ENCODE data around the gene UCKL1.
"Not testable (repeated sequence)": the region's sequence is repeated elsewhere in the genome, so short reads cannot be mapped to it uniquely, and the experiment has no call there.

Gene UCKL1

DNA sequence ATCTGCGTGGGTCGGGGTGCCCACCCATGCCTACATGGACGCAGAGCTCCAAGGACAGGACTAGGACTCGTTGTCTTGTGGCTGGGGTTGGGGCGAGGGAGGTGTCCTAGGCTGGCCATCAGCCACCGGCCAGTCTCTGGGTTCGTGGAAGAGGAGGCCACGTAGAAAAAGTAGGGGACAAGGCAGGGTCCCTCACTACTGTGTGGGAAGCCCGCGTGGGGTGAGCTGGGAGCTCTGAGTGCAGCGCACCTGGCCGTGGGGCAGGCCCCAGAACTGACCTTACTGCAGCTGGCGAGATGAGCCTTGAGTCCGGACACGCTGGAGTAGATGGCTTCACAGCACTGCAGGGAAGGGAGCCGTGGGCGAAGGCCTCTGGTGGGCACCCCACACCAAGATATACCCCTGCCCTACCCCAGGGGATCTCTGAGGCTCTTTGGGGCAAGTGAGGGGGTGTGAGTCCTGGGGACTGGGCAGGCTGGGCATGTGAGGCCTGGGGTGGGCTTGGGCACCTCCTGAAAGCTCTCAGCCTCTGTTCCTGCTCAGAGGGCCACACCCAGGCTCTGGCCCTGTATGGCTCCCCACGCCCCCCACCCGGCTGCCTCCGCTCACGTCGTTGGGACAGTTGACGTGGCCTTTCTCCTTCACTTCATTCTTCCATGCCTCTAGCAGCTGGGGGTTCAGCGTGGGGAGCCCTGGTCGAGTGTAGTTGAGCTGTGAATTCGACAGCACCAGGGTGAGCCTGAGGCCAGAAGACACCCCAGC lies 5.6 kb upstream of the UCKL1 start:
- TF ChIP-seq, protein P1, sequence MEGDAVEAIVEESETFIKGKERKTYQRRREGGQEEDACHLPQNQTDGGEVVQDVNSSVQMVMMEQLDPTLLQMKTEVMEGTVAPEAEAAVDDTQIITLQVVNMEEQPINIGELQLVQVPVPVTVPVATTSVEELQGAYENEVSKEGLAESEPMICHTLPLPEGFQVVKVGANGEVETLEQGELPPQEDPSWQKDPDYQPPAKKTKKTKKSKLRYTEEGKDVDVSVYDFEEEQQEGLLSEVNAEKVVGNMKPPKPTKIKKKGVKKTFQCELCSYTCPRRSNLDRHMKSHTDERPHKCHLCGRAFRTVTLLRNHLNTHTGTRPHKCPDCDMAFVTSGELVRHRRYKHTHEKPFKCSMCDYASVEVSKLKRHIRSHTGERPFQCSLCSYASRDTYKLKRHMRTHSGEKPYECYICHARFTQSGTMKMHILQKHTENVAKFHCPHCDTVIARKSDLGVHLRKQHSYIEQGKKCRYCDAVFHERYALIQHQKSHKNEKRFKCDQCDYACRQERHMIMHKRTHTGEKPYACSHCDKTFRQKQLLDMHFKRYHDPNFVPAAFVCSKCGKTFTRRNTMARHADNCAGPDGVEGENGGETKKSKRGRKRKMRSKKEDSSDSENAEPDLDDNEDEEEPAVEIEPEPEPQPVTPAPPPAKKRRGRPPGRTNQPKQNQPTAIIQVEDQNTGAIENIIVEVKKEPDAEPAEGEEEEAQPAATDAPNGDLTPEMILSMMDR (IDR thresholded peaks at IDR 0.05; ENCODE audit: insufficient read depth, low read depth, low read length, missing control alignments) = no peak

DNA sequence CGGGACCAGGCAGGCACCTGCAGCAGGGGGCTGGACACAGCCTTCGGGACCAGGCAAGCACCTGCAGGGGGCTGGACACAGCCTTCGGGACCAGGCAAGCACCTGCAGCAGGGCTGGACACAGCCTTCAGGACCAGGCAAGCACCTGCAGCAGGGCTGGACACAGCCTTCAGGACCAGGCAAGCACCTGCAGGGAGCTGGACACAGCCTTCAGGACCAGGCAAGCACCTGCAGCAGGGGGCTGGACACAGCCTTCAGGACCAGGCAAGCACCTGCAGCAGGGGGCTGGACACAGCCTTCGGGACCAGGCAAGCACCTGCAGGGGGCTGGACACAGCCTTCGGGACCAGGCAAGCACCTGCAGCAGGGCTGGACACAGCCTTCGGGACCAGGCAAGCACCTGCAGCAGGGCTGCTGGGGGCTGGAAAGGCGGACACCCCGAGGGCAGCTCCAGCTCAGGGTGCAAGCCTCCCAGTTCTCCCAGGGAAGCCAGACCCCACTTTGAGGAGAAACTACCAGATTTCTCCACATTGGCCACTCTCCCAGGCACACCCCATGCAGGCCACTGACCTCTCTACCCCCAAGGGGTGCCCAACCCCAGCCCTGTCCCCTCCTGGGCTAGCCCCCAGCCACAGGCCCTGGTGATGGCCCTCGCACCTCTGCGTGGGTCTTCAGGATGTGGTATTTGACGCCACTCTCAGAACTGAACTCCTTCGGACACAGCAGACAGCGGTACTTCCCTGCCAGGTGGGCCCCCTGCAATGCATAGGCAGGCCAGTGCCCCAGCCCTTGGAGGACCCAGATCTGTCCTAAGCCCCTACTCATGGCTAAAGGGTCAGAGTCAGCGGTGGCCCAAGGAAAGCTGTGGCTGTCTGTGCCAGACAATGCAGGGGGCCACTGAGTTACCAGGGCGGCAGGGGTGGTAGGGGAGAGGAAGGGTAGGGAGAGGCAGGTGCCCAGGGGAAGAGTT lies 4.7 kb upstream of the UCKL1 start:
- not testable (repeated sequence) for H3K4me3 ChIP-seq (ENCODE audit: low read depth, low read length); DNase-seq (ENCODE audit: low read depth)

More for the DNA sequence above, 5.6 kb upstream of the UCKL1 start:
- no peak for DNase-seq (ENCODE audit: low read depth)
- no peak overlapping the region for H3K4me3 ChIP-seq (ENCODE audit: low read depth, low read length)

DNA sequence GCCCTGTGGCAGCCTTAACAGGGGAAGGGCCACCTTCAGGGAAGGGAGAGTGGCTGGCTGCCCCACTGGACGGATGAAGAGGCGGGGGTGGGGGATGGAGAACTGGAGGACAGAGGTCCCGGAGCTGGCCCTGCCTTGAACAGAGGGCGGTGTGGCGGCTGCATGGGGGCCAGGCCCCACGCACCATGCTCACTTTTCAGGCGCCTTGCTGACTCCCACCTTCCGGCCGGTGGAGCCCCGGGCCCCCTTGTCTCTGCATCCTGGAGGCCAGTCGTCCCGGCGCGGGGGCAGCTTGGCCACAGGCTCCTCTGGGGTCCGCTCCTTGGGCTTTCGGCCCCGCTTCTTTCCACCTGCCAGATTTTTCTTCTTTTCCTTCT lies 3.5 kb upstream of the UCKL1 start:
- H3K4me3 ChIP-seq (ENCODE audit: low read depth, low read length) = no peak overlapping the region
- TF ChIP-seq, protein P1 (IDR thresholded peaks at IDR 0.05; ENCODE audit: insufficient read depth, low read depth, low read length, missing control alignments) = no peak
- no peak for DNase-seq (ENCODE audit: low read depth)

DNA sequence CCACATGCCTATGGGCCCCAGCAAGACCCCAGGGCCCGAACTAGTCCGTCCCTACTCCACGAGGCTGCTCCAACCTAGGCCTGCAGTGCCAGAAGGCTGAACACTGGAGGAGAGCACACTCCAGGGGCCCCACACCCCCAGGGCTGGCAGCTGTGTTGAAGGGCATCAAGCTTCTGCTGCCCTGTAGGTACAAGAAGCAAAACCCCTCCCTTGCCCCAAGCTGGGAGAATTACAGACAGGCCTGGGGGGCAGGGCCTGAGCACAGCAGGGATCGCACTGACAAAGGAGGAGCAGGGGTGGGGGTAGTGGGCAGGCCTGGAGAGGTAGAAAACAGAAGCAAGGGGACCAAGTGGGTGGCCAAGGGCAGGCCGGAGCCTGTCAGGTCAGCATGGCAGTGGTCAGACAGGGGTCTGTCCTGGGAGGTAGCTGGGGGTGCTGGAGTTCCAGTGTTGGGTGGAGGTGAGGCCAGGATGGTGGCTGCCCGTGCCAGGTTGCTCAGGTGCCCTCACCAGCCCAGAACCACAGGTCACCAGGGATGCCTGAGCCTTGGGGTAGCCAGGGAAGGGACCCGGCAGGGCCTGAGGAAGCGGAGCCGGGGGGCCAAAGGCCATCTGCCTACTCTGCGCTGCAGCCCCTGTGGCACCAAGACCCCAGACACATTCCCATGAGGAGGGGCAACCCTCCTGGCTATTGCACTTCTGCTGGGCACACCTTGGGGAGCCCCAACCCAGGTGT lies 2.9 kb upstream of the UCKL1 start:
- no peak overlapping the region for H3K4me3 ChIP-seq (ENCODE audit: low read depth, low read length)
- no peak for DNase-seq (ENCODE audit: low read depth)
- TF ChIP-seq, protein P1 (IDR thresholded peaks at IDR 0.05; ENCODE audit: insufficient read depth, low read depth, low read length, missing control alignments) = no peak

DNA sequence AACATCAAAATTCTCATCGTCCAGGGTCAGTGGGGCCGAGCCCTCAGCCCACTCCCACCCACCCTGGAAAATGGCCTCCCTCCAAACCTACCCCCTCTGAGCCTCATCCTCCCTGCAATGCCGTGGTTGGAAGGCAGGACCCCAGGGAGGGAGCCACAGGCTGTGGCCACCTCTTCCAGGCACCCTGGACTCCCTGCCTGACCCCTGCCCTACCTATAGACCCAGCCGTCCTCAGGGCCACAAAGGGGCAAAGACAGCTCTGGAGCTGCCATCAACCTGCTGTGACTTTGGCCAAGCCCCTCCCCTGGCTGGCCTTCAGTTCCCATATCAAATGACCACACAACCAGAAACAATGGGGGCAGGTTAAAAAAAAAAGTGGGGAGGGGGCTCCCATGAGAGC lies 2.3 kb upstream of the UCKL1 start:
- TF ChIP-seq, protein P1 (IDR thresholded peaks at IDR 0.05; ENCODE audit: insufficient read depth, low read depth, low read length, missing control alignments) = no peak
- no peak for DNase-seq (ENCODE audit: low read depth)
- H3K4me3 ChIP-seq (ENCODE audit: low read depth, low read length) = no peak overlapping the region

DNA sequence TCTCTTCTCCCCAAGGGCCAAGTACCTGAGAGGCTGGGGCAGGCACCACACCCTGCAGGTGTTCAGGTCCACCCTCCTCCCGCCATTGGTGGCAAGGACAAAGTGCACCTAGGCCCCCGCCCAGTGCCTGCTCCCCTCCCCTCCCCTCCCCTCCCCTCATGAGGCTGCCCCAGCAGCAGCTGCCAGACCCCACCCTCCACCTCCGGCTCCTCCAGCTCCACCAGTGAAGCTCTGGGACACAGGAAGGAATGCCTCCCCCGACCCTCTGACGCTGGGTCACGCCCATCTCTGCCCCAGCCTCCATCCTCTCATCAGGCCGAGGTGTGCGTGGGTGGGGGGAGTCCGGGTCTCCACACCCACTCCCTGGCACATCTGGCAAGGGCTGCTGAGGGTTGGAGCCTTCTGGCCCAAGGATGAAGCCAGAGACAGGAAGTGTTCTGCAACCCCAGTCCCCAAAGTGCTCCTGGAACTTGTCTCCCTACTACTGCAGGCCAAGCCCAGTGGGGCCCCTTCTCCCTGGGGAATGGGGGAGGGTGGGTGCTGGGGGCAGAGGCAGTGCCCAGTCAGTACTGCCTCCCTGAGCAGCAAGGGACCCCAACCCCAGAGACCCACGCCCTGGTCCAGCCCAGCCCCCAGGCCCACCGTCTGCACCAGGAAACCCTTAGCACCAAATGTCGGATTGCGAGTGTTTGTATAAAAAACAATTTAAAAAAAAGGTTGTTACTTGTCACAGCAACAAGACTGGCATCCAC lies 1.6 kb upstream of the UCKL1 start:
- H3K4me3 ChIP-seq (ENCODE audit: low read depth, low read length) = no peak overlapping the region
- TF ChIP-seq, protein P1 (IDR thresholded peaks at IDR 0.05; ENCODE audit: insufficient read depth, low read depth, low read length, missing control alignments) = no peak
- peak; percentile 39 for DNase-seq (ENCODE audit: low read depth)
